ENCODE results near the gene SLC25A22. TPM values are rescaled to one million over a fixed set of nuclear protein-coding genes. Genes with fewer than 3 reads are reported as not detected.

The SLC25A22 gene
- total and polyA plus RNA-seq, 10 donors = 6.3 to 23.2 (median 14.1) TPM

DNA sequence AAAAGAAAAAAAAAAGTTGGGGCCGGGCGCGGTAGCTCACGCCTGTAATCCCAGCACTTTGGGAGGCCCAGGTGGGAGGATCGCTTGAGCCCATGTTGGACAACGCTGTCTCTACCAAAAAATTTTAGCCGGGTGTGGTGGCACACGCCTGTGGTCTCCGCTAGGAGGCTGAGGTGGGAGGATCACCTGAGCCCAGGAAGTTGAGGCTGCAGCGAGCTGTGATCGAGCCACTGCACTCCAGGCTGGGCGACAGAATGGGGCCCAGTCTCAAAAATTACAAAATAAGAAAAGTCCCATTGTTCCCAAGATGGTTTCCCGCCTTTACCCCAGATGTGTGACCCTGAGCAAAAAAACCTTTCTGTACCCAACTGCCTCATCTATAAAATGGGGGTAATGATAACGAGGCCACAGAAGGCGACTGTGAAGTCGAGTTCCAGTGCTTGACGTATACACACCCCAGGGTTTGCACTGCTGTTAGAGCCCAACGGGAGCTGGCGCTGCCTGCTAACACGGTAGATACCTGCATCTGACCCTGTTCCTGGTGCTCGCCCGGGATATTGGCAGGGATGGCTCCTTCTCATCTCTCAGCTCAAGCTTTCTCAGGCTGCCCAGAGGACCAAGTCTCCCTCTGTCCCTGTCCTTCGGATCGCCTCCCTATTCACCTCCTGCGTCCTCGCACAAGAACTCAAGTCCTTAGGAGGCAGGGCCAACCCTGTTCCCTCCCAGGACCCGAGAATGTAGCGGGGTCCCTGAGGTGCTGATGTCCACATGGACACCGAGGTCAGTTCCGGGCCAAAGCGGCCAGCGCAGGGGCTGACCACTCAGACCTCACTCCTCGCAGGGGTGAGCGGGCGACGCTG lies 10.6 kb upstream of the SLC25A22 start:
- H3K4me1 ChIP-seq = peaks cover 28 to 80% (median 61%) of the 10 kb centered on the region in 6 donors
- WGBS, 5 donors = 29 to 35% (median 31%) methylated on average over 30 to 36 of the region's 36 CpGs
- TF ChIP-seq POLR2A (IDR thresholded peaks at IDR 0.05) (no peak), POLR2AphosphoS5 (IDR thresholded peaks at IDR 0.05) (no peak)
- TF ChIP-seq, protein P1, sequence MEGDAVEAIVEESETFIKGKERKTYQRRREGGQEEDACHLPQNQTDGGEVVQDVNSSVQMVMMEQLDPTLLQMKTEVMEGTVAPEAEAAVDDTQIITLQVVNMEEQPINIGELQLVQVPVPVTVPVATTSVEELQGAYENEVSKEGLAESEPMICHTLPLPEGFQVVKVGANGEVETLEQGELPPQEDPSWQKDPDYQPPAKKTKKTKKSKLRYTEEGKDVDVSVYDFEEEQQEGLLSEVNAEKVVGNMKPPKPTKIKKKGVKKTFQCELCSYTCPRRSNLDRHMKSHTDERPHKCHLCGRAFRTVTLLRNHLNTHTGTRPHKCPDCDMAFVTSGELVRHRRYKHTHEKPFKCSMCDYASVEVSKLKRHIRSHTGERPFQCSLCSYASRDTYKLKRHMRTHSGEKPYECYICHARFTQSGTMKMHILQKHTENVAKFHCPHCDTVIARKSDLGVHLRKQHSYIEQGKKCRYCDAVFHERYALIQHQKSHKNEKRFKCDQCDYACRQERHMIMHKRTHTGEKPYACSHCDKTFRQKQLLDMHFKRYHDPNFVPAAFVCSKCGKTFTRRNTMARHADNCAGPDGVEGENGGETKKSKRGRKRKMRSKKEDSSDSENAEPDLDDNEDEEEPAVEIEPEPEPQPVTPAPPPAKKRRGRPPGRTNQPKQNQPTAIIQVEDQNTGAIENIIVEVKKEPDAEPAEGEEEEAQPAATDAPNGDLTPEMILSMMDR (IDR thresholded peaks at IDR 0.05 in 8 of 11, conservative IDR thresholded peaks at IDR 0.05 in 3 of 11) = peak in 3 of 11 experiments; percentile 2 to 10 (median 7)
- H3K36me3 ChIP-seq = peaks cover 0 to 26% (median 25%) of the 10 kb centered on the region in 6 donors
- no peaks in the 10 kb centered on the region for H3K9me3 ChIP-seq
- H3K4me3 ChIP-seq = peak overlapping the region; percentile 78 to 99 (median 90)
- no peaks in the 10 kb centered on the region for H3K27me3 ChIP-seq (replicated peaks in 1 of 7)
- peak overlapping the region; percentile 92 to 96 (median 96) for H3K27ac ChIP-seq
- peak; percentile 80 for DNase-seq
- intact Hi-C loops (cut with DNase I; ENCODE audit: low total_unique reads) = no loop called here

DNA sequence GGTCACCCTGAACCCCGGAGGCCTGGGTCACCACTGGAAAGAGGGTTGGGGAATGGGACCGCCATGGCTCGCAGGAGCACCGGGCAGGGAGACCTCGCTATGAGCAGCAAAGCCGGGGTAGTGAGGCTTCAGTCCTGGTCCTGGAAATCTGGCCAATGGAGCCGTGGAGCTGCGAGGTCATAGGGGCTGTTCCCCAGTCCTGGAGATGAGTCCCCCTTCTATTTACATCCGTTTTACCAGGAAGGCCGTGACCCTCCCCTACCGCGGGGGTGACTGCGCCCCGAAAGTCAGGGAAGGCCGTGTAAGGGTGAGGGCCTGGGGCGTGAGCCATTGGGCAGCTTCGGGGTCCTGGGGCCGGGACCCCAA lies 6.5 kb upstream of the SLC25A22 start:
- TF ChIP-seq POLR2AphosphoS5 (IDR thresholded peaks at IDR 0.05) (no peak), POLR2A (IDR thresholded peaks at IDR 0.05) (no peak)
- TF ChIP-seq, protein P1 (IDR thresholded peaks at IDR 0.05 in 8 of 11, conservative IDR thresholded peaks at IDR 0.05 in 3 of 11) = no peak
- no peak for DNase-seq
- no peaks in the 10 kb centered on the region for H3K9me3 ChIP-seq
- no peaks in the 10 kb centered on the region for H3K27me3 ChIP-seq (replicated peaks in 1 of 7)
- H3K27ac ChIP-seq = peak overlapping the region; percentile 89 to 97 (median 93)
- peak overlapping the region; percentile 58 to 88 (median 67) for H3K4me3 ChIP-seq
- WGBS, 5 donors = 2 to 17% (median 5%) methylated on average over 2 to 18 of the region's 18 CpGs
- peaks cover 0 to 36% (median 13%) of the 10 kb centered on the region in 6 donors for H3K36me3 ChIP-seq
- H3K4me1 ChIP-seq = peaks cover 20 to 69% (median 48%) of the 10 kb centered on the region in 6 donors
- intact Hi-C loops (cut with DNase I; ENCODE audit: low total_unique reads) = no loop called here

DNA sequence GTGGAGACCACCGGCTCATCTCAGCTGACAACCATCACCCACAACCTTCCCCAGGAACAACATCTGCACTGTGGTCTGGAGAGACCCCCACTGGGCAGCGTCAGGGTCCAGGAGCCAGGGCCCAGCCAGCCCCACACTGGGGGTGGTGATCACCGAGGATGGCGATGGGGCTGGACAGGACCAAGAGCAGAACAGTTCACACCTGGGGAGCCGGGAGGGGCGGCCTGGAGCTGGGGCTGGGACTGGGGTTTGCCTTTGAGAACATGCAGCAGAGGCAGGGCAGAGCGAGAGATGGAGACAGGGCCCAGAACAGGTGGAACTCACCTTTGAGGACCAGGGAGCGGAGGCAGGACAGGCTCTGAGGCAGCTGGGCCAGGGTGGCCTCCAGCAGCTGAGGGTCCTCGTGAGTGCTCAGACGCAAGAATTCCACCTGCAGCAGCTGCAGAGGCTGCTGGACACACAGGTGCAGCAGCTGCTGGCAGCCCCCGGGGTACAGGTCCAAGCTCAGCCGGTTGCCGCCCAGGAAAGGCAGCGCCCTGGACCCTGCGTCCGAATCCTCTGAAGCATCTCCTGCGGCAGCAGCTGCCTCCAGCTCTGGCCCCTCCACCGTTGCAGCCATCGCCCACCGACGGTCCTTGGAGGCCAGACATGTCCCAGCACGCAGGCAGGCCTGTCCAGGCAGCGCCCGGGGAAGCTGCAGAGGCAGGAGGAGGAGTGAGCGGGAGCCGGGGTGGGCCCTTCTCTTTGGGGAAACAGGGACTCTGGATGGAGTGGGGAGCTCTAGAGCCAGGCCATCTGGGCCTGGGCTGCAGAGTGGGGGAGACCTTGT lies 5.9 kb upstream of the SLC25A22 start:
- Histone ChIP-seq H3K9me3 (no peaks in the 10 kb centered on the region), H3K4me1 (peaks cover 20 to 68% (median 48%) of the 10 kb centered on the region in 6 donors), H3K27ac (peak overlapping the region in 7 of 8 donors; percentile 89 to 97 (median 93)), H3K36me3 (peaks cover 0 to 42% (median 14%) of the 10 kb centered on the region in 6 donors), H3K27me3 (replicated peaks in 1 of 7) (no peaks in the 10 kb centered on the region), H3K4me3 (peak overlapping the region in 7 of 8 donors; percentile 62 to 88 (median 71))
- intact Hi-C loops (cut with DNase I; ENCODE audit: low total_unique reads) = no loop called here
- no peak for TF ChIP-seq POLR2A (IDR thresholded peaks at IDR 0.05)
- peak in 1 of 3 donors; percentile 43 for TF ChIP-seq POLR2AphosphoS5 (IDR thresholded peaks at IDR 0.05)
- peak; percentile 87 for DNase-seq
- WGBS, 5 donors = 54 to 72% (median 58%) methylated on average over 13 to 26 of the region's 26 CpGs

DNA sequence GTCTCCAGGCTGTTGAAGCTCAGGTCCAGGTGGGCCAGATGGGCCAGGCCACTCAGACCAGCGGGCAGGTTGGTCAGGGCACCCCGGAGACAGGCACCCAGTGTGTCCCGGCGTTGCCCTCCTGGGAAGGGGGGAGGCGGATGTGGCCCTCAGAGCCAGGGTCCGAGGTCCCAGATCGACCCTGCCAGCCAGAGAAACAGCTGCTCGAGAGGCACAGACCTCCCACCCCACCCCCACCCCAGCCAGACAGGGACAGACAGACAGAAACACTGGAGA lies 5.3 kb upstream of the SLC25A22 start:
- WGBS, 5 donors = 91 to 97% (median 92%) methylated on average over 6 to 8 of the region's 8 CpGs; no CpG with 5 or more reads in 1 of the 5 donors
- no peak for DNase-seq
- TF ChIP-seq POLR2A (IDR thresholded peaks at IDR 0.05) = no peak
- TF ChIP-seq, protein P1 (IDR thresholded peaks at IDR 0.05 in 8 of 11, conservative IDR thresholded peaks at IDR 0.05 in 3 of 11) = no peak
- TF ChIP-seq POLR2AphosphoS5 (IDR thresholded peaks at IDR 0.05) = no peak
- Histone ChIP-seq H3K4me3 (no peak overlapping the region), H3K27ac (no peak overlapping the region), H3K9me3 (no peaks in the 10 kb centered on the region), H3K36me3 (peaks cover 0 to 42% (median 14%) of the 10 kb centered on the region in 6 donors), H3K4me1 (peaks cover 17 to 66% (median 46%) of the 10 kb centered on the region in 6 donors), H3K27me3 (replicated peaks in 1 of 7) (no peaks in the 10 kb centered on the region)
- intact Hi-C loops (cut with DNase I; ENCODE audit: low total_unique reads) = no loop called here

Measured in spleen (tissue), 11 donors.